Ecto neural progenitor cell (in vitro differentiated cells): ENCODE measurements around the gene TRIM69.
"Not testable (repeated sequence)": the region's sequence is repeated elsewhere in the genome, so short reads cannot be mapped to it uniquely, and the experiment has no call there.

ENCODE experiments used
- DNase-seq: peaks from one replicate; pipeline ENCODE4 v3.0.0-alpha.2; 2018; ENCODE audit warnings: low spot score

The TRIM69 gene

GRCh38 chr15:44715797-44716334, 20.5 kb upstream of the TRIM69 start:
- DNase-seq, result no peak

GRCh38 chr15:44716983-44717602, 19.2 kb upstream of the TRIM69 start:
- no peak for DNase-seq

- no peak for DNase-seq
Measured at GRCh38 chr15:44718180-44718926, 18.0 kb upstream of the TRIM69 start.

GRCh38 chr15:44718927-44719292, 17.4 kb upstream of the TRIM69 start:
- no peak for DNase-seq

- no peak for DNase-seq
Measured at GRCh38 chr15:44719293-44719999, 16.9 kb upstream of the TRIM69 start.

- not testable (repeated sequence) for DNase-seq
Measured at GRCh38 chr15:44720000-44720435, 16.3 kb upstream of the TRIM69 start.

- no peak for DNase-seq
Measured at GRCh38 chr15:44720460-44721176, 15.7 kb upstream of the TRIM69 start.

- no peak for DNase-seq
Measured at GRCh38 chr15:44722011-44722410, 14.3 kb upstream of the TRIM69 start.

- no peak for DNase-seq
Measured at GRCh38 chr15:44726136-44726535, 10.2 kb upstream of the TRIM69 start.

- DNase-seq, result no peak
Measured at GRCh38 chr15:44726568-44727484, 9.5 kb upstream of the TRIM69 start.

- no peak for DNase-seq
Measured at GRCh38 chr15:44727485-44728231, 8.7 kb upstream of the TRIM69 start.

GRCh38 chr15:44728232-44728575, 8.1 kb upstream of the TRIM69 start:
- not testable (repeated sequence) for DNase-seq

GRCh38 chr15:44728576-44729407, 7.5 kb upstream of the TRIM69 start:
- DNase-seq, result peak; percentile 86

GRCh38 chr15:44729408-44730127, 6.8 kb upstream of the TRIM69 start:
- no peak for DNase-seq

- DNase-seq, result no peak
Measured at GRCh38 chr15:44734839-44735481, 1.4 kb upstream of the TRIM69 start.

GRCh38 chr15:44735482-44736180, 697 bp upstream of the TRIM69 start:
- DNase-seq, result no peak

GRCh38 chr15:44738340-44738984, 2.1 kb downstream of the TRIM69 start:
- DNase-seq, result no peak
